DND-41 (cell line): Measurements from ENCODE around the gene LEMD2.

Source experiments
- CTCF ChIP-seq: IDR thresholded peaks from 2 replicates; pipeline ENCODE4 v1.5.1; 2012; ENCODE audit warnings: borderline replicate concordance, low read length, moderate library complexity, mild to moderate bottlenecking; ENCODE audit not compliant: poor library complexity, severe bottlenecking; ENCODE audit errors: extremely low read depth
- EZH2 ChIP-seq: IDR thresholded peaks from 3 replicates; pipeline ENCODE4 v1.6.1; 2012; ENCODE audit warnings: borderline replicate concordance, low read depth, mild to moderate bottlenecking, moderate library complexity, low read length, inconsistent platforms; ENCODE audit not compliant: severe bottlenecking

GRCh38 chr6:33770124-33770832, 18.7 kb downstream of the LEMD2 start:
- TF ChIP-seq CTCF (no peak), EZH2 (no peak)
